Calu3 (cell line): Measurements from ENCODE around the gene KRTAP4-4. TPM values are rescaled to one million over a fixed set of nuclear protein-coding genes. Genes with fewer than 3 reads are reported as not detected.

ENCODE experiments used
- BruUV-seq: library from RNA; stranded (reverse); fragments of 400-500 nt; replicated peaks from 2 replicates; lab custom pipeline; 2021; lab: Mats Ljungman, UMichigan
- CTCF ChIA-PET: fragments of 300-600 bp; sonication (Branson Sonifier 250); formaldehyde crosslinking; loops from one replicate; lab custom pipeline; 2022; ENCODE audit warnings: antibody characterized with exemption; lab: Charles Lee
- DNase-seq: peaks from one replicate; pipeline ENCODE4 v3.0.0; 2022
- H3K27ac Mint-ChIP-seq: one replicate; pipeline ENCODE4 v1.8.0; 2022; ENCODE audit warnings: mixed read lengths; ENCODE audit not compliant: unreplicated experiment
- H3K27me3 Mint-ChIP-seq: one replicate; pipeline ENCODE4 v1.8.0; 2022; ENCODE audit warnings: mixed read lengths; ENCODE audit not compliant: unreplicated experiment
- H3K36me3 Mint-ChIP-seq: one replicate; pipeline ENCODE4 v1.8.0; 2022; ENCODE audit warnings: mild to moderate bottlenecking, moderate library complexity, mixed read lengths; ENCODE audit not compliant: insufficient read depth, unreplicated experiment
- H3K4me1 Mint-ChIP-seq: one replicate; pipeline ENCODE4 v1.8.0; 2022; ENCODE audit warnings: mild to moderate bottlenecking, low read depth, mixed read lengths; ENCODE audit not compliant: unreplicated experiment
- H3K4me3 Mint-ChIP-seq: one replicate; pipeline ENCODE4 v1.8.0; 2022; ENCODE audit warnings: mild to moderate bottlenecking, low read depth, moderate library complexity, mixed read lengths; ENCODE audit not compliant: unreplicated experiment
- H3K9me3 Mint-ChIP-seq: one replicate; pipeline ENCODE4 v1.8.0; 2022; ENCODE audit warnings: low read depth, mixed read lengths; ENCODE audit not compliant: unreplicated experiment
- intact Hi-C: fragments of 100-400 bp; cut with micrococcal nuclease; formaldehyde crosslinking; loops from one replicate; pipeline ENCODE4 v1.10.0; 2022; ENCODE audit not compliant: unreplicated experiment
- total RNA-seq: library from RNA; stranded (reverse); gene quantifications from 2 replicates; pipeline ENCODE4 v1.2.3, GENCODE V29; 2022
- TF ChIP-seq, protein P1 (sequence below): fragments of 200-600 bp; IDR thresholded peaks from one replicate; pipeline ENCODE4 v1.8.0; 2022; ENCODE audit warnings: antibody characterized with exemption; ENCODE audit not compliant: unreplicated experiment

KRTAP4-4 gene
- total RNA-seq, 1 experiment from 2014 or later = not detected

- Mint-ChIP-seq H3K9me3 (no peaks in the 10 kb centered on the region), H3K4me1 (peaks cover 25% of the 10 kb centered on the region), H3K4me3 (no peak overlapping the region), H3K27me3 (no peaks in the 10 kb centered on the region), H3K36me3 (no peaks in the 10 kb centered on the region), H3K27ac (no peak overlapping the region)
- intact Hi-C loops = no loop called here
- DNase-seq = no peak
- CTCF ChIA-PET = interaction anchor here (0.6 to 0.8 kb wide), 2 partner anchors 19 to 51 kb away, joined by 3 read pairs; no protein-coding TSS in a partner anchor
- no TSS peak for BruUV-seq
- TF ChIP-seq, protein P1, sequence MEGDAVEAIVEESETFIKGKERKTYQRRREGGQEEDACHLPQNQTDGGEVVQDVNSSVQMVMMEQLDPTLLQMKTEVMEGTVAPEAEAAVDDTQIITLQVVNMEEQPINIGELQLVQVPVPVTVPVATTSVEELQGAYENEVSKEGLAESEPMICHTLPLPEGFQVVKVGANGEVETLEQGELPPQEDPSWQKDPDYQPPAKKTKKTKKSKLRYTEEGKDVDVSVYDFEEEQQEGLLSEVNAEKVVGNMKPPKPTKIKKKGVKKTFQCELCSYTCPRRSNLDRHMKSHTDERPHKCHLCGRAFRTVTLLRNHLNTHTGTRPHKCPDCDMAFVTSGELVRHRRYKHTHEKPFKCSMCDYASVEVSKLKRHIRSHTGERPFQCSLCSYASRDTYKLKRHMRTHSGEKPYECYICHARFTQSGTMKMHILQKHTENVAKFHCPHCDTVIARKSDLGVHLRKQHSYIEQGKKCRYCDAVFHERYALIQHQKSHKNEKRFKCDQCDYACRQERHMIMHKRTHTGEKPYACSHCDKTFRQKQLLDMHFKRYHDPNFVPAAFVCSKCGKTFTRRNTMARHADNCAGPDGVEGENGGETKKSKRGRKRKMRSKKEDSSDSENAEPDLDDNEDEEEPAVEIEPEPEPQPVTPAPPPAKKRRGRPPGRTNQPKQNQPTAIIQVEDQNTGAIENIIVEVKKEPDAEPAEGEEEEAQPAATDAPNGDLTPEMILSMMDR = no peak
These were observed 17.8 kb upstream of the KRTAP4-4 start for GRCh38 chr17:41178341-41178740.

GRCh38 chr17:41177727-41178271 lies 17.3 kb upstream of the KRTAP4-4 start, which contains the start of gene KRTAP4-2:
KRTAP4-2 (minus strand) TSS chr17:41178221; CDS start chr17:41178164, 57 bp downstream.
- intact Hi-C loops = no loop called here
- Mint-ChIP-seq H3K27ac (no peak within 1 kb of the TSS), H3K4me3 (no peak within 1 kb of the TSS), H3K9me3 (no peaks in the 10 kb centered on the region), H3K36me3 (no peaks in the 10 kb centered on the region), H3K27me3 (no peaks in the 10 kb centered on the region), H3K4me1 (peaks cover 25% of the 10 kb centered on the region)
- no TSS peak for BruUV-seq
- CTCF ChIA-PET = interaction anchor here (0.6 kb wide), 1 partner anchor 331 kb away, joined by 6 read pairs; no protein-coding TSS in a partner anchor
- TF ChIP-seq, protein P1 = no peak
- DNase-seq = no peak

- no peaks in the 10 kb centered on the region for H3K9me3 Mint-ChIP-seq
- intact Hi-C loops = no loop called here
- H3K4me3 Mint-ChIP-seq = no peak overlapping the region
- H3K27me3 Mint-ChIP-seq = no peaks in the 10 kb centered on the region
- no peaks in the 10 kb centered on the region for H3K36me3 Mint-ChIP-seq
- TF ChIP-seq, protein P1 = no peak
- CTCF ChIA-PET = no interaction called here
- H3K4me1 Mint-ChIP-seq = peaks cover 17% of the 10 kb centered on the region
- H3K27ac Mint-ChIP-seq = no peak overlapping the region
- BruUV-seq = no TSS peak
- no peak for DNase-seq
These were observed 16.3 kb upstream of the KRTAP4-4 start for GRCh38 chr17:41176744-41177387.

GRCh38 chr17:41171886-41172285 lies 11.3 kb upstream of the KRTAP4-4 start:
- Mint-ChIP-seq H3K4me3 (no peak overlapping the region), H3K9me3 (no peaks in the 10 kb centered on the region), H3K36me3 (no peaks in the 10 kb centered on the region), H3K27ac (no peak overlapping the region), H3K4me1 (no peaks in the 10 kb centered on the region), H3K27me3 (no peaks in the 10 kb centered on the region)
- TF ChIP-seq, protein P1 = no peak
- DNase-seq = no peak
- BruUV-seq = no TSS peak
- intact Hi-C loops = no loop called here
- CTCF ChIA-PET = interaction anchor here (0.8 kb wide), 1 partner anchor 11 kb away, joined by 3 read pairs; no protein-coding TSS in a partner anchor
